Stimulated activated effector memory CD8-positive, alpha-beta T cell treated with anti-CD3 and anti-CD28 coated beads, Interleukin-12 subunit alpha, Interleukin-12 subunit beta, amount 100 ng/mL, for 72 hours (primary cell): Measurements from ENCODE around the gene GPATCH3.
"Not testable (repeated sequence)": the region's sequence is repeated elsewhere in the genome, so short reads cannot be mapped to it uniquely, and the experiment has no call there.

Experiments used
- ATAC-seq: fragments of 150-1000 bp; cut with Tn5 transposase; 2 replicates; pipeline ENCODE4 v1.10.0; 2021
- DNase-seq, 2 donors: peaks; one replicate each; pipeline ENCODE4 v3.0.0; 2021 to 2022; ENCODE audit warnings: low spot score in 2 of 2
- H3K27ac Mint-ChIP-seq: one replicate; pipeline ENCODE4 v1.8.0; 2022; ENCODE audit warnings: mild to moderate bottlenecking, mixed read lengths
- H3K36me3 Mint-ChIP-seq: one replicate; pipeline ENCODE4 v1.8.0; 2022; ENCODE audit warnings: mild to moderate bottlenecking, mixed read lengths
- H3K4me1 Mint-ChIP-seq: one replicate; pipeline ENCODE4 v1.8.0; 2022; ENCODE audit warnings: mixed read lengths
- H3K4me3 Mint-ChIP-seq: one replicate; pipeline ENCODE4 v1.8.0; 2022; ENCODE audit warnings: mild to moderate bottlenecking, mixed read lengths
- H3K9me3 Mint-ChIP-seq: one replicate; pipeline ENCODE4 v1.8.0; 2022; ENCODE audit warnings: mixed read lengths

The GPATCH3 gene

GRCh38 chr1:26848499-26848898 lies 51.8 kb downstream of the GPATCH3 start:
- Mint-ChIP-seq H3K4me3 (no peak overlapping the region), H3K4me1 (peaks cover 28% of the 10 kb centered on the region), H3K27ac (peak overlapping the region; percentile 59), H3K9me3 (no peaks in the 10 kb centered on the region), H3K36me3 (peaks cover 100% of the 10 kb centered on the region)
- ATAC-seq: no peak
- DNase-seq: no peak

GRCh38 chr1:26847826-26848225 lies 52.4 kb downstream of the GPATCH3 start:
- Mint-ChIP-seq H3K4me1 (peaks cover 25% of the 10 kb centered on the region), H3K36me3 (peaks cover 100% of the 10 kb centered on the region), H3K27ac (peak overlapping the region; percentile 59)
- not testable (repeated sequence) for H3K4me3 Mint-ChIP-seq, H3K9me3 Mint-ChIP-seq, DNase-seq, ATAC-seq

- Mint-ChIP-seq H3K9me3 (no peaks in the 10 kb centered on the region), H3K36me3 (peaks cover 100% of the 10 kb centered on the region), H3K27ac (no peak overlapping the region), H3K4me3 (no peak overlapping the region), H3K4me1 (peaks cover 13% of the 10 kb centered on the region)
- no peak for DNase-seq
- ATAC-seq: no peak
Observed at GRCh38 chr1:26844424-26845196, 55.7 kb downstream of the GPATCH3 start.
